GM21737 (cell line): ENCODE data around the gene FOXP1.

Source experiments
- ATAC-seq: cut with Tn5 transposase; IDR thresholded peaks from one replicate; pipeline ENCODE4 v1.9.1; 2021; ENCODE audit warnings: mild to moderate bottlenecking, moderate library complexity; ENCODE audit not compliant: unreplicated experiment

The FOXP1 gene

DNA sequence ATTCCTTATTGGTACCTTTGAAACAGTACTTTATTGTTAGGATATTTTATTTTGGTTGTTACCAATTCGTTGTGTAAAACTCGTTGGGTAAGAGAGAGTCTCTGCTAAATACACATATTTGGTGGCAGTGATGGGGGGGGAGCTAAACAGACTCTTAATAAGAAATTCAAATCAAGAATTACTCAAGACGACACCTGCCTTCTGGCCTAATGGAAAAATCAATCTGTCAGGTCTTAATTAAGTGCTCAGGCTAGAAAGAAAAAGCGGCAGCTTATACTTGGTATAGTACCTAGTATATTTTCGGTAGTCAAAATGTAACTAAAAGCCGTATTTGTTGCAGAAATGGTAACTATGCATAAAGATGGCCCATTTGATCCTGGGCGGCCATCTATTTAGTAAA is 18.2 kb downstream of the FOXP1 start:
- no peak for ATAC-seq

- peak; percentile 35 for ATAC-seq
These were observed 19.2 kb downstream of the FOXP1 start for GRCh38 chr3:71564361-71564760.

DNA sequence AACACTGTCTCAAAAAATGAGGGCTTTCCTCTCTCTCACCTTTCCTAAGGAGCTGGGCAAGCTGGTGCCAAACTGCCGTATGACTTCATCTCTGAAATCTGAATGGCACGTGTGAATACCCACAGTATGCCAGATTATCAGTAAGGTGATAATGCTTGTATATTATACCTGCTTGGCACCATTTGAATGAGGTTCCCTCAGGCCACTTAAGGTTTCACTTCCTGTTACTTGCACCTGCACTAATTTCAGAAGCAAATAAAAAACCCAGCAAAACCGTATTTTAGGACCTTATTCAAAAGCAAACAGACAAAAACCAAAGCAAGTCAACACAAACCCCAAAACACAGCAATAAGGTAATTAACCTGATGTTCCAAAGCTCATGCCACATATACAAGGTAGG is 19.7 kb downstream of the FOXP1 start:
- peak; percentile 82 for ATAC-seq

- no peak for ATAC-seq
These were observed 20.6 kb downstream of the FOXP1 start for GRCh38 chr3:71562938-71563337.

- ATAC-seq = no peak
These were observed 22.9 kb downstream of the FOXP1 start for GRCh38 chr3:71560665-71561064.

GRCh38 chr3:71559578-71560162 is 23.9 kb downstream of the FOXP1 start:
- no peak for ATAC-seq

- ATAC-seq = no peak
These were observed 24.5 kb downstream of the FOXP1 start for GRCh38 chr3:71559021-71559420.

GRCh38 chr3:71554649-71555048 is 28.9 kb downstream of the FOXP1 start:
- no peak for ATAC-seq

- ATAC-seq = no peak
These were observed 32.1 kb downstream of the FOXP1 start for GRCh38 chr3:71551311-71551919.

GRCh38 chr3:71549951-71550350 is 33.6 kb downstream of the FOXP1 start:
- ATAC-seq = no peak

DNA sequence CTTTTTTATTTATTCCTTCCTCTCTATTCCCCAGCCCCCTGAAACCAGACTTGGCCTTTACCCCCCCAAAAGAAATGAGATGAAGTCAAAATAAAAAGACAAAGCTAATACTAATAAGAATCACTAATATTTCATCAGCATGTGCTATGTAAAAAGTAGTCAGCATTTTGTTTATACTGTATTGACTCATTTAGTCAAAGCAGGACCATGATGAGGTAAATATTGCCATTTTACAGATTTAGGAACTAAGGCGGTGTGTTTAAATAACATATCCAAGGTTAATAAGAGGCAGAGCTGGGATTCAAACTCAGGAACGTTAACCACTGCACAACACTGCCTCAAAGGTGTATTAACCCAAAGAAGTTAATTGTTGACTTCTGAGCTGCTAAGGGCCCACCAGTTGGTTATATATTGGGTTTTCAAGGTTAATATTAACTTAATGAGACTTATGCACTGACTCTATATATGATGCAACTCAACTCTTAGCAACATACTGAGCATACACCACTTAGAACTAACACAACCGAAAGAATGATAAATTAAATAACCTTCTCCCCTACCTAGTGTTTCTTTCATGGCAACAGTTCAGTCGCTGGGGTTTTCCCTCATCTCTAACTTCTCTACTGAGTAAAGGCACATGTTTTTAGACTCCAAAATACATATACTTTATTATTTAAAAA is 34.7 kb downstream of the FOXP1 start:
- ATAC-seq = peak; percentile 96

DNA sequence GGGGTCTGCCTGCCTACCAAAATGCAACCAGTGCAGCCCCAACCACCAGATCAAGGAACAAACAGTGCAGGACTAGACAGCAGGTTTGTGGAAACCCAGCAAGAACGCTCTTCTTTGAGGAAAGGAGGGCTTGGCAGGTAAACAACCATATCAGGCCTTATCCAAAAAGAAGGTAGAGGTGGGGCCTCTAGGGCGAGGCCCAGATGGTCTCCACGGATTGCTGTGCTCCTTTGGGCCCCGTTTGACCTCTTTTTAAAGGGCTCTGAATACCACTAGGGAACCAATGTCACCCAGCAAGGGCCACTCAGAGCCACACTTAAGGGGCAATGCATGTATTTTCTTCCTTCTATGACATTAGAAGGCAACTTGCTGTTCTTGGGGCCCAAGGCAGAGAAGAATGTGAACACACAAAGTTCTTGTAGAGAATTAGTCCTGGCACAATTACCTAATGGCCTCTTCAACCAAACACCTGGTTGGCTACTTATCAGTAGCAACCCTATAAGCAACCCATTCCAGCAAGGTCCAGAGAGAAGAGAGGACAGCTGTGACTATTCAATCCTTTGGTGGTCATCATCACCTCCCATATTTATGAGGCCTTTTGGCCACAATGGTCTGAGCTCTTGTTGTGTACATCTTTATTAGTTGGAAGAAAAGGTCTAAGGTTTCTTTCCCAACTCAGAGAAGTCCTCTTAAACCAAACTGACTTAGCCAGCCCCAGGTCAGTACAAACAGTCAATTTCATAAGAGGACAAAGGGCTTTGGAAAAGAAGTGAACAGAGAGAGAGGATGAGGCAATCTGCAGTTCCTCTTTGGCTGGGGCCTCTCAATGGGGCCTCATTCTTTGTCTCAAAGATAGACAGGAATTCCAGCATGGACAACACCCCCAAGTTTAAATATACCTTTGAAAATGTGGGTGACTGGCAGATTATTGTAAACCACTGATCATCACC is 36.0 kb downstream of the FOXP1 start:
- no peak for ATAC-seq

DNA sequence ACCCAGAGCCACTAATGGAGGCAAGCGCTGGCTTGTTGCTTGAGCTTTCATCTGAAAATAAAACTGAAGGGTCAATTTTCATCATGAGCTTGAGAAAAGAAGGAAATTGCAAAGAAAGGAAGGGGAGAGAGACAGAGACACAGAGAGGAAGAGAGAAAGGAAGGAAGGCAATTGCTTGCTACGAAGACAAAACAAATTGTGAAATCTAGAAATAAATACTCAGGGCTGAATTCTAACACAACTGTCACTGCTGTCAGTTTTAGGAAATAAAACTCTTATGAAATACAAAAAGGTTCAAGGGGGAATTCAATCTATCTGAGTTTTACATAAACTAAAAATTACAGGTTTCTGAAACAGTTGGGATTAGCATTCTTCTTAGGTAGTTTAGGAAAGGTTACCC is 36.7 kb downstream of the FOXP1 start:
- ATAC-seq = no peak

DNA sequence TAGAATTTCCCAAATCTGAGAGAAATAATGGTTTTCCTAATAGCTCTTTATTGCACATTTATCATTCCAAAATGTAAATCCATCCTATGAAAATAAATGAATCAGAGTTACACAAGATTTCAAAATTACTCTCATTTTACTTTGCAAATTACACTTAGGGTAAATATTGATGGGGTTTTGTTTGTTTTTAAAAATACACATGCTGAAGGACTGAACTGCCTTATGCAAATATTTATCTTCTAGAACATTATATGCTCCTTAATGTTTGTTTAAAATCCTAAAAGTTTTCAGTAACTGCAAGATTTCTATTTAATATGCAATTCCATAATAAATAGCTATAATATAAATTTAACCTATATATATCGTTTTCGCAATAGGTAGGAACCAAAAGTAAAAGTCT is 38.2 kb downstream of the FOXP1 start:
- no peak for ATAC-seq

- no peak for ATAC-seq
These were observed 40.0 kb downstream of the FOXP1 start for GRCh38 chr3:71543371-71544016.

GRCh38 chr3:71542521-71543370 is 40.8 kb downstream of the FOXP1 start:
- ATAC-seq = peak; percentile 71

- ATAC-seq = no peak
These were observed 42.2 kb downstream of the FOXP1 start for GRCh38 chr3:71541313-71541712.

DNA sequence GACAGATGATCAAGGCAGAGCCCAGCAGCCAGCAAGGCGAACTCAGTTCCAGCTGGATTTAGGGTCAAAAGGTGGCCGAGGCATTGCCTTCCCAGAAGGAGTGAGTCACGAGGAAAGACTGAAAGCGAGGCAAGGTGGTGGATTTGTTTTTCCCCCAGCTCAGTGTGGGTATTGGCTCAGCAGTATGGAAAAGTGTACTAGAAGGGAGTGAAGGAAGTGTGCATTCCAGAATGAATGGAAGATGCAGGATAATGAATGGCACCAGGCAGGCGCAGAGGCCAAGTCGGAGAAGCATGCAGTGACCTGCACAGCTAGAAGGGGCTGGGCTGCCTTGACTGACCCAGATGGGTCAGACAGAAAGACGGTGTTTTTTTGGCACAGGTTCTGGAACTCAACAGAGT is 46.3 kb downstream of the FOXP1 start:
- no peak for ATAC-seq

GRCh38 chr3:71536376-71536965 is 47.1 kb downstream of the FOXP1 start:
- no peak for ATAC-seq

DNA sequence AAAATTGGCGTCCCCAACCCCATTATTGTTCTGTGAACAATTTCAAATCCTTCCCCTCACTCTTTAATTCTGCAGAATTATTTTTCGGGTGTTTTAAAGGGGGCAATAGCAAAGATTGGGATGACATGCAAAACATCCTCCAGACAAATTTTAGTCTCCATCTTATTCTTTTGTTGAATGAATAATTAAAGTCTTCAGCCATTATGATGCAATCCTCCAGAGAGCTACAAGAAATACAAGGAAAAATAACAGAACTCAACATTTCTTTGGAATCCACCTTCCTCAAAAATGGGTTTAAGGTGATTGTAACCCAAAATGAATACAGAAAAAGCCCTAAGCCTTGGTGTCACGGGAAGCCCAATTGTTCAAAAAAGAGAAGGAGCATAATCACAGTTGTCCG is 49.9 kb downstream of the FOXP1 start:
- no peak for ATAC-seq
